Gastrocnemius medialis (tissue), 4 donors: ENCODE measurements around the gene XRCC6. TPM values are rescaled to one million over a fixed set of nuclear protein-coding genes. Genes with fewer than 3 reads are reported as not detected.
"Not testable (repeated sequence)": the region's sequence is repeated elsewhere in the genome, so short reads cannot be mapped to it uniquely, and the experiment has no call there.

Experiments
- ATAC-seq, 2 donors: fragments of 150-250 bp; one replicate each; pipeline ENCODE4 v1.9.1; 2016
- DNase-seq, 2 donors: peaks; one replicate each; pipeline ENCODE4 v3.0.0-alpha.2; 2019
- H3K27ac ChIP-seq, 4 donors: fragments of 200-600 bp; sonication (generic); 1 replicate in 1 of 4; 2 replicates in 3 of 4; pipeline ENCODE4 v1.5.1; 2016 to 2018; ENCODE audit warnings: mild to moderate bottlenecking in 2 of 4, moderate library complexity in 1 of 4
- H3K27me3 ChIP-seq, 3 donors: fragments of 200-600 bp; sonication (generic) in 2 of 3; 1 replicate in 1 of 3; 2 replicates in 2 of 3; pipeline versions ENCODE4 v1.5.1 to v1.6.0; 2016 to 2019; ENCODE audit warnings: mild to moderate bottlenecking in 1 of 3, moderate library complexity in 1 of 3
- H3K36me3 ChIP-seq, 2 donors: fragments of 200-600 bp; sonication (generic) in 1 of 2; one replicate each; pipeline ENCODE4 v1.5.1; 2017 to 2018
- H3K4me1 ChIP-seq, 2 donors: fragments of 200-600 bp; sonication (generic) in 1 of 2; one replicate each; pipeline ENCODE4 v1.5.1; 2016 to 2017; ENCODE audit warnings: mild to moderate bottlenecking in 2 of 2
- H3K4me3 ChIP-seq, 4 donors: fragments of 200-600 bp; sonication (generic) in 3 of 4; 1 replicate in 1 of 4; 2 replicates in 3 of 4; pipeline ENCODE4 v1.5.1; 2016 to 2019; ENCODE audit warnings: mild to moderate bottlenecking in 2 of 4
- H3K9me3 ChIP-seq, 3 donors: fragments of 200-600 bp; sonication (generic) in 2 of 3; 1 replicate in 1 of 3; 2 replicates in 2 of 3; pipeline ENCODE4 v1.5.1; 2016 to 2019
- POLR2A ChIP-seq, 2 donors: fragments of 450-650 bp; IDR thresholded peaks; one replicate each; pipeline ENCODE4 v1.6.1; 2017; ENCODE audit warnings: antibody characterized with exemption in 2 of 2, mild to moderate bottlenecking in 2 of 2, moderate library complexity in 2 of 2
- in situ Hi-C, 4 donors: fragments of 200-750 bp; cut with MboI; loops; one replicate each; pipeline versions ENCODE4 v1.15.0 to v1.8.0; 2017; ENCODE audit warnings: low sequenced_read_pairs in 4 of 4
- intact Hi-C: fragments of 100-400 bp; cut with DNase I; formaldehyde crosslinking; loops from one replicate; pipeline ENCODE4 v1.15.1; 2023; ENCODE audit warnings: low total_unique reads
- total RNA-seq, 4 donors: library from RNA; depleted of rRNA; stranded (reverse); fragments of >200 nt; gene quantifications; one replicate each; pipeline versions ENCODE4 v1.1.0 to v1.2.3, GENCODE V29; 2016
- TF ChIP-seq, protein P1 (sequence below), 5 experiments: fragments of 450-650 bp in 3 of 5; fragments of 200-600 bp in 2 of 5; sonication (generic) in 2 of 5; IDR thresholded peaks in 4 of 5; conservative IDR thresholded peaks in 1 of 5; 1 replicate in 4 of 5; 2 replicates in 1 of 5; pipeline ENCODE4 v1.5.1; 2016 to 2019; ENCODE audit warnings: antibody characterized with exemption in 5 of 5, mild to moderate bottlenecking in 3 of 5, moderate library complexity in 3 of 5

Gene XRCC6
- total RNA-seq, 4 donors from 2014 or later: 220 to 285 (median 278) TPM

DNA sequence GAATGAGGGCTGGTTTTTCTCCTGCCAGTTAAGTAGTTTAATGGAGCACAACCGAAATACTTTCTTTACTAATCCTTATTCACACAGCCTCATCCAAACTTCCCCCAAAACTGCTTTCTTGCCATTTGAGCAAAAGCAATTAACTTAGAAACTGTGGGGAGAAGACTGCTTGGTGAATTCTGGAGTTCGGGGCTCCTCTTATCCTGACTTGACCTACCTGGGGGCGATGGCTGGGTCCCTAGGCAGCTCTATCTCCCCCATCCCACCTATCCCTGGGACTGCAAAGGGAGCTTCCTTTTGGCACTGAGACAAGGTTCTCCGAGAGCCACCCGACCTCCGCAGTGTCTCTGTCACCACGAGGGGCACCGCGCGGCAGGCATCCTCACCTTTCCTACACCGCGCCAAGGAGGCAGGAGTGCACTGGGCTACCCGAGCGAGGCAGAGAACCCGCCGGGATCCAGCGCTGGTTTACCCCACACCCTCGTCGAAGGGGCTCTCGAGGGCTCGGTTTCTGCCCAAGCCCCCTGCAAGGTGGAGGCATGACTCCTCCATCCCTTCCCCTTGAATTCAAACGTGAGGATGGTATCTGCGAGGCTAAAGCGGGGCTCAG is 1.0 kb upstream of the XRCC6 start:
- DNase-seq: peak; percentile 32 to 63
- in situ Hi-C loops: no loop called here
- ATAC-seq: peak; percentile 25 to 27
- H3K27me3 ChIP-seq: no peaks in the 10 kb centered on the region
- H3K4me1 ChIP-seq: peaks cover 21 to 23% of the 10 kb centered on the region in 2 donors
- H3K4me3 ChIP-seq: peak overlapping the region; percentile 76 to 99 (median 88)
- peaks cover 0 to 28% of the 10 kb centered on the region in 2 donors for H3K36me3 ChIP-seq
- no peaks in the 10 kb centered on the region for H3K9me3 ChIP-seq
- intact Hi-C loops: loop anchor here (2.0 kb wide), 1 partner anchor 75 kb away; the partner anchor contains the start of gene POLR3H
- TF ChIP-seq, protein P1, sequence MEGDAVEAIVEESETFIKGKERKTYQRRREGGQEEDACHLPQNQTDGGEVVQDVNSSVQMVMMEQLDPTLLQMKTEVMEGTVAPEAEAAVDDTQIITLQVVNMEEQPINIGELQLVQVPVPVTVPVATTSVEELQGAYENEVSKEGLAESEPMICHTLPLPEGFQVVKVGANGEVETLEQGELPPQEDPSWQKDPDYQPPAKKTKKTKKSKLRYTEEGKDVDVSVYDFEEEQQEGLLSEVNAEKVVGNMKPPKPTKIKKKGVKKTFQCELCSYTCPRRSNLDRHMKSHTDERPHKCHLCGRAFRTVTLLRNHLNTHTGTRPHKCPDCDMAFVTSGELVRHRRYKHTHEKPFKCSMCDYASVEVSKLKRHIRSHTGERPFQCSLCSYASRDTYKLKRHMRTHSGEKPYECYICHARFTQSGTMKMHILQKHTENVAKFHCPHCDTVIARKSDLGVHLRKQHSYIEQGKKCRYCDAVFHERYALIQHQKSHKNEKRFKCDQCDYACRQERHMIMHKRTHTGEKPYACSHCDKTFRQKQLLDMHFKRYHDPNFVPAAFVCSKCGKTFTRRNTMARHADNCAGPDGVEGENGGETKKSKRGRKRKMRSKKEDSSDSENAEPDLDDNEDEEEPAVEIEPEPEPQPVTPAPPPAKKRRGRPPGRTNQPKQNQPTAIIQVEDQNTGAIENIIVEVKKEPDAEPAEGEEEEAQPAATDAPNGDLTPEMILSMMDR (IDR thresholded peaks at IDR 0.05 in 4 of 5, conservative IDR thresholded peaks at IDR 0.05 in 1 of 5): no peak
- H3K27ac ChIP-seq: peak overlapping the region; percentile 95 to 99 (median 97)

DNA sequence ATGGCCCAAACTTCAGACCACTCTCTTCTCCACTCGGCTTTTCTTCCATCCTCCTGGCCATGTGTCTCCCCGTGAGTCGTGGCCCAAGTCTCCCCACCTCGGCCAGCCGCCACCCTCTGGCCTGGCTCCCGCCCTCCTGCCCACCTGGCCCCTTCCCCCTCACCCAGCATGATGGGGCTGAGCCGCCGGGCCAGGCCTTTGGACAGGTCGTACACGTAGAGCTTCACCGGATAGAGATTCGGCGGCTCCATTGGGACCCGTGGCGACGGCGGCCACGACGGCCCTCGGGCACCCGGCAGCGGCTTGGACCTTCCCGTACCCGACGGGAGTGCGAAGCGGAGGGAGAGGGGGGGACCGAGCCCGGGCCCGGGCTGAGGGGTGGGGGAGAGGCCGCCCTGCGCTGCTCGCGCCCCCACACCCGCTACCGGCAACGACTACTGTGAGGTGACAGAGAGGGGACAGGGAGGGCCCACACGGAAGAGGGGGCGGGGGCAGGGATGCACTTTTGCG is 451 bp upstream of the XRCC6 start, which contains the start of gene DESI1:
Gene DESI1 (minus strand): TSS at position 455 of the 510 bp plus-strand sequence. CDS start 204 bp downstream, at position 251.
- intact Hi-C loops: loop anchor here (1.0 to 2.0 kb wide), 2 partner anchors 31 to 76 kb away; partner anchors contain the start of genes PMM1 and POLR3H
- in situ Hi-C loops: no loop called here
- TF ChIP-seq, protein P1 (IDR thresholded peaks at IDR 0.05 in 4 of 5, conservative IDR thresholded peaks at IDR 0.05 in 1 of 5): peak in 1 of 5 experiments; percentile 5
- TF ChIP-seq POLR2A (IDR thresholded peaks at IDR 0.05): peak; percentile 90 to 93
- Histone ChIP-seq H3K36me3 (peaks cover 0 to 34% of the 10 kb centered on the region in 2 donors), H3K27ac (peak within 1 kb of the TSS; percentile 95 to 99 (median 97)), H3K4me1 (peaks cover 21 to 23% of the 10 kb centered on the region in 2 donors), H3K27me3 (no peaks in the 10 kb centered on the region), H3K9me3 (no peaks in the 10 kb centered on the region), H3K4me3 (peak within 1 kb of the TSS; percentile 76 to 99 (median 94))
- ATAC-seq (peak; percentile 30 to 35), DNase-seq (peak in 1 of 2 donors; percentile 9)

DNA sequence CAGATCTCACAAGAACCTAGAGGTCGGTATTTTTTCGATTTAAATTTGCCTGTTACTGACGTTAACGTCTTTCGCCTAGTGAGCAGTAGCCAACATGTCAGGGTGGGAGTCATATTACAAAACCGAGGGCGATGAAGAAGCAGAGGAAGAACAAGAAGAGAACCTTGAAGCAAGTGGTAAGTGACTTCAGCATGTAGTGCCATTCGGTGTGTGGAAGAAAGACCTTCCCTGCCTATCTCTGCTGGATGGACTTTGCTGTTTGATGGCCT is 750 bp downstream of the XRCC6 start:
- ATAC-seq (no peak), DNase-seq (no peak)
- Histone ChIP-seq H3K4me1 (peaks cover 21 to 23% of the 10 kb centered on the region in 2 donors), H3K27me3 (no peaks in the 10 kb centered on the region), H3K9me3 (no peaks in the 10 kb centered on the region), H3K27ac (peak overlapping the region; percentile 91 to 99 (median 97)), H3K36me3 (peaks cover 0 to 46% of the 10 kb centered on the region in 2 donors), H3K4me3 (peak overlapping the region; percentile 76 to 99 (median 94))
- in situ Hi-C loops: no loop called here
- intact Hi-C loops: loop anchor here (1.0 to 2.0 kb wide), 2 partner anchors 33 to 77 kb away; partner anchors contain the start of genes PMM1 and POLR3H
- TF ChIP-seq, protein P1 (IDR thresholded peaks at IDR 0.05 in 4 of 5, conservative IDR thresholded peaks at IDR 0.05 in 1 of 5): no peak
- TF ChIP-seq POLR2A (IDR thresholded peaks at IDR 0.05): no peak

DNA sequence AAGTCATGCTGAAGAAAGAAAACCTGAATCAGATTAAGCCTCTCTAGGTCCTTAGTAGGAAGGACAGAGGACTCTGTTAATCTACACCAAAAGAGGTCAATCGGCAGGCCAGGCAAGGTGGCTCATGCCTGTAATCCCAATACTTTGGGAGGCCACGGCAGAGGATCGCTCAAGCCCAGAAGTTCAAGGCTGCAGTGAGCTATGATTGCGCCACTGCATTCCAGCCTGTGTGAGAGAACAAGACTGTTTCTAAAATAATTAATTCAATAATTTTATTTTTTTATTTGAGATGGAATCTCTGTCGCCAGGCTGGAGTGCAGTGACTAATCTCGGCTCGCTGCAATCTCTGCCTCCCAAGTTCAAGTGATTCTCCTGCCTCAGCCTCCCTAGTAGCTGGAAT is 4.5 kb downstream of the XRCC6 start:
- intact Hi-C loops: no loop called here
- no peak for ATAC-seq

DNA sequence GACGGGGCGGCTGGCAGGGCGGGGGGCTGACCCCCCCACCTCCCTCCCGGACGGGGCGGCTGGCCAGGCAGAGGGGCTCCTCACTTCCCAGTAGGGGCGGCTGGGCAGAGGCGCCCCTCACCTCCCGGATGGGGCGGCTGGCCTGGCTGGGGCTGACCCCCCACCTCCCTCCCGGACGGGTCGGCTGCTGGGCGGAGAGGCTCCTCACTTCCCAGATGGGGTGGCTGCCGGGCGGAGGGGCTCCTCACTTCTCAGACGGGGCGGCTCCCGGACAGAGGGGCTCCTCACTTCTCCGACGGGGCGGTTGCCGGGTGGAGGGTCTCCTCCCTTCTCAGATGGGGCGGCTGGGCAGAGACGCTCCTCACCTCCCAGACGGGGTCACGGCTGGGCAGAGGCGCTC is 10.0 kb downstream of the XRCC6 start:
- H3K4me3 ChIP-seq, intact Hi-C loops, in situ Hi-C loops, H3K9me3 ChIP-seq, ATAC-seq, H3K27me3 ChIP-seq, DNase-seq, H3K27ac ChIP-seq, H3K4me1 ChIP-seq: not testable (repeated sequence)
- peaks cover 0 to 65% of the 10 kb centered on the region in 2 donors for H3K36me3 ChIP-seq

More for the DNA sequence above, 4.5 kb downstream of the XRCC6 start:
- Histone ChIP-seq H3K9me3 (no peaks in the 10 kb centered on the region), H3K36me3 (peaks cover 0 to 78% of the 10 kb centered on the region in 2 donors), H3K4me3 (no peak overlapping the region), H3K4me1 (peaks cover 10 to 14% of the 10 kb centered on the region in 2 donors), H3K27me3 (no peaks in the 10 kb centered on the region), H3K27ac (no peak overlapping the region)
- in situ Hi-C loops: no loop called here
- no peak for TF ChIP-seq POLR2A (IDR thresholded peaks at IDR 0.05)
- TF ChIP-seq, protein P1 (IDR thresholded peaks at IDR 0.05 in 4 of 5, conservative IDR thresholded peaks at IDR 0.05 in 1 of 5): no peak
- DNase-seq: no peak

DNA sequence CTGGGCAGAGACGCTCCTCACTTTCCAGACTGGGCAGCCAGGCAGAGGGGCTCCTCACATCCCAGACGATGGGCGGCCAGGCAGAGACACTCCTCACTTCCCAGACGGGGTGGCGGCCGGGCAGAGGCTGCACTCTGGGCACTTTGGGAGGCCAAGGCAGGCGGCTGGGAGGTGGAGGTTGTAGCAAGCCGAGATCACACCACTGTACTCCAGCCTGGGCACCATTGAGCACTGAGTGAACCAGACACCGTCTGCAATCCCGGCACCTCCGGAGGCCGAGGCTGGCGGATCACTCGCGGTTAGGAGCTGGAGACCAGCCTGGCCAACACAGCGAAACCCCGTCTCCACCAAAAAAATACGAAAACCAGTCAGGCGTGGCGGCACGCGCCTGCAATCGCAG is 10.5 kb downstream of the XRCC6 start:
- intact Hi-C loops, in situ Hi-C loops, DNase-seq: not testable (repeated sequence)

DNA sequence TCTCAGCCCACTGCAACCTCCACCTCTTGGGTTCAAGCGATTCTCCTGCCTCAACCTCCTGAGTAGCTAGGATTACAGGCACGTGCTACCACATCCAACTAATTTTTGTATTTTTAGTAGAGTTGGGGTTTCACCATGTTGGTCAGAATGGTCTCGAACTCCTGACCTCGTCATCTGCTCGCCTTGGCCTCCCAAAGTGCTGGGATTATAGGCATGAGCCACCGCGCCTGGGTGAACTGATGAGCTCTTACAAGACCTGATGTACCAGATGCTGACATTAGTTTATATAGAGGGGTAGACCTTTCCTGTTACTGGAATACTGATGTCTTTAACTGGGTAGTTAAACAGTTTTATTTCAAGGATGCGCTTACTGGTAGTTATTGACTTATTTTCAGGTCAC is 13.5 kb downstream of the XRCC6 start:
- H3K4me1 ChIP-seq, intact Hi-C loops, H3K9me3 ChIP-seq, H3K27ac ChIP-seq, DNase-seq, H3K4me3 ChIP-seq, H3K27me3 ChIP-seq, in situ Hi-C loops, ATAC-seq: not testable (repeated sequence)
- peaks cover 0 to 63% of the 10 kb centered on the region in 2 donors for H3K36me3 ChIP-seq

More for the DNA sequence above, 10.5 kb downstream of the XRCC6 start:
- H3K27ac ChIP-seq, ATAC-seq, H3K27me3 ChIP-seq, H3K9me3 ChIP-seq, H3K4me3 ChIP-seq, H3K4me1 ChIP-seq: not testable (repeated sequence)
- peaks cover 0 to 63% of the 10 kb centered on the region in 2 donors for H3K36me3 ChIP-seq
